HG02884 (cell line): ENCODE results near the gene SV2C.

Experiments used
- ATAC-seq: cut with Tn5 transposase; IDR thresholded peaks from one replicate; pipeline ENCODE4 v1.9.1; 2021; ENCODE audit warnings: mild to moderate bottlenecking, moderate library complexity; ENCODE audit not compliant: unreplicated experiment

Gene SV2C

DNA sequence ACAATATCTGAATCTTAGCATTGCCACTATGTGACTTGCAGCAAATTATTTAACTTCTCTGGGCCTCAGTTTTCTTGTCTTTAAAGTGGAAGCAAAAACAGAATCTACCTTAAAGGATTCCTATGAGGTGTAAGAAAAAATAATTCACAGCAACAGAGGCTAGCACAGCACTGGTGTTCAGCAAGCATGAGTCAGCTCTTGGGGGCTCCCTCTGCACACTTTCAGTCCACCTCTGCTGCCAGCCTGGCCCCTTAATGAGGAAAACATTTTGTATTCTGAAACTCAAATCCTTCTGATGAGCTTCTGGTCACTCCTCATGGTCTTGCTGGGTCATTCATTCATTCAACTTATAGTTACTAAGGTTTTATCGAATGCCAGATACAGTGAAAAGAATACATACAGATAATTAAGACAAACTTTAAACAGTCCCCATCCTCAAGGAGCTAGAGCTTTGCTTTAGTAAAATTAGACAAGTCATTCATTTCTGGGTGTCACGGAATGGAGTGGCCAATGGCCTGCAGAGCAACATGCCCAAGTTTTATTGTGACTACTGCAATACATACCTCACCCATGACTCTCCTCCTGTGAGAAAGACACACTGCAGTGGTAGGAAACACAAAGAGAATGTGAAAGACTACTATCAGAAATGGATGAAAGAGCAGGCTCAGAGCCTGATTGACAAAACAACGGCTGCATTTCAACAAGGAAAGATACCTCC, 293.1 kb downstream of the SV2C start:
- ATAC-seq = no peak

DNA sequence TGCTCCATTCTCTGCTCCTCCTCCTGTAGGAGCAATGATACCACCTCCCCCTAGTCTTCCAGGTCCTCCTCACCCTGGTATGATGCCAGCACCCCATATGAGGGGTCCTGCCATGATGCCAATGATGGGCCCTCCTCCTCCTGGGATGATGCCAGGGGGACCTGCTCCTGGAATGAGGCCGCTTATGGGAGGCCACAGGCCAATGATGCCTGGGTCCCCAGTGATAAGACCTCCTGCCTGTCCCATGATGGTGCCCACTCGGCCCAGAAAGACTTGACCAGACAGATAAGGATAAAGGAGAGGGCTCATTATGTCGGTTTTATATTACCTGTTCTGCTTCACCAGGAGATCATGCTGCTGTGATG, 293.7 kb downstream of the SV2C start:
- ATAC-seq = no peak

DNA sequence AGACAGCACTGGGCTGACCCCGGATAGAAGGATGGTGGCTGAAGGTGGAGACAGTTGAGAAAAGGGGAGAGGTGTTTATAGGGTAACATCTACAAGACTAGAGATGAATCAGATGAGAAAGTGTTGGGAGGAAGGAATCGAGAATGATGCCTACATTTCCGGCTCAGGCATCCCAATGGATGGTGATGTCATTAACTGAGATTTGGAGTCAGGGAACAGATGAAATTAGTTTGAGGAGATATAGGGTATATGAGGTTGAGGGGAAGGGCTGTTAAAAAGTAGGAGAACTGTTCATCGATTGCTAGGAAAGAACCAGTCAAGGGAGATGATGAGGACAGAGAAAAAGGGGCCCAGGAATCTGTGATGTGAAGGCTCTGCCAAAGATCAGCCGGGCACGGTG, 295.2 kb downstream of the SV2C start:
- ATAC-seq = no peak

DNA sequence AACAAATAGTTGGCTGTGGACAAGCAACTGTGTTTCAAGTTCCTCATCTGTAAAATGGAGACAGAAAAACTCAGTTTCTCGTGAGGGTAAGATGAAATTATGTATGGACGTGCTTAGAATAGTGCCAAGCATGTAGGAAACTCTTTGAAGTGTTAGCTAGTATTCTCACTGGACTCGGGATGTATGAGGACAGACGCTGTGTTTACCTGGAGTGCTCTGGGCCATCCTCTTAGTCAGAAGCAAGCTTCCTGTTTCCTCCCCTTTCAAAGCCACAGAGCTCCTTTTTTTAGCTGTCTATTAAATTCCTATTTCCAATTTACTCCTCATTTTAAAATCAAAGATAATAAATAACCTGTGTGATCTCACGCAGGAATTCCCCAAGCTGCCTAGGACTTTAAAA, 296.1 kb downstream of the SV2C start:
- ATAC-seq = no peak

DNA sequence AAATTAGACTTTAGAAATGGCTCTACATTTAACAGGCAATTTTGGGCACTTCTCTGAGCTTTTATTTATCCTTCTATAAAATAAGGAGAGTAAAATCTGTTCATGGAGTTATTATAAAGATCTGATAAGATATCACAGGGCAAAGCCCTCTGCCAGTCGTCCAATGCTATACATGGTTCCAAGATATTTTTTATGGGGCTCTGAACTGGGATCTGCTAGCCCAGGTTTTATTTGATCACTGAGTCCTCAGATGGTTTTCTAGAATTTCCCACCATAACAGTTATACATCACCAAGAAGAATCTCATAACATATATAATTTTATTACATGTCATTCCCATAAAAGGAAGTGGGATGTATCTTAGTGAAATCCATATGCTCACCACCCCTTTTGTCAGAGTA, 296.7 kb downstream of the SV2C start:
- no peak for ATAC-seq

DNA sequence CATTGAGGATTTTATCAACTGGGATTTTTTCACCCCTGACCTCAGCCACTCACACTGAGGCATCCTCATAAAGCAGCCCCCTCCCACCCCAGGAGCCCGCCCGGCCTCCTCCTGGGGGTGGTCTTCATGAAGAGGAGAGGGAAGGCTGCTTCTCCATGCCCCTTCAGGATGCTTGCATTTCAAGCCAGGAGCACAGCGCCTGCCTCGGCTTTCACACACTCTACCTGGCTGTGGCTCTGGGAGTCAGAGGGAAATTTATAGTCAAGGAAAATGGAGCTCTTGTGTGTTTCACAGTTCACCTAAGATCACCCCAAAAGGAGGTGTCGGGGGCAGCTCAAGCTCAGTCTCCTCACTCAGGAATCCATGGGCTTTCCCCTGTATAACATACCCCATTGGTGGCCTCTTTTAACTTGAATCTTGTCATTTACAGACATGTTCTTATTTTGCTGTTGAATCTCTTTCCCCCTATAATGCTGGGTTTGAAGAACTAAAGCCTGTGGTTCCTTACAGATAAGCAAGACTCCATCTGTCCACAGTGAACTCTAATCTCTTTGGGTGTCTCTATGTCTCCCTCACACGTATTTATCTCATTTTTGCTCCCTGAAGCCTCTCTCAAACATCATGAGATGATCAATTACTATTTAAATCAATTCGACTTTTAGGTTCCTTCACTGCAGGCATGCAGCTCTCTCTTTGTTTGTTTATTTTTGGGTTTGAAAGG, 297.3 kb downstream of the SV2C start:
- ATAC-seq = no peak

DNA sequence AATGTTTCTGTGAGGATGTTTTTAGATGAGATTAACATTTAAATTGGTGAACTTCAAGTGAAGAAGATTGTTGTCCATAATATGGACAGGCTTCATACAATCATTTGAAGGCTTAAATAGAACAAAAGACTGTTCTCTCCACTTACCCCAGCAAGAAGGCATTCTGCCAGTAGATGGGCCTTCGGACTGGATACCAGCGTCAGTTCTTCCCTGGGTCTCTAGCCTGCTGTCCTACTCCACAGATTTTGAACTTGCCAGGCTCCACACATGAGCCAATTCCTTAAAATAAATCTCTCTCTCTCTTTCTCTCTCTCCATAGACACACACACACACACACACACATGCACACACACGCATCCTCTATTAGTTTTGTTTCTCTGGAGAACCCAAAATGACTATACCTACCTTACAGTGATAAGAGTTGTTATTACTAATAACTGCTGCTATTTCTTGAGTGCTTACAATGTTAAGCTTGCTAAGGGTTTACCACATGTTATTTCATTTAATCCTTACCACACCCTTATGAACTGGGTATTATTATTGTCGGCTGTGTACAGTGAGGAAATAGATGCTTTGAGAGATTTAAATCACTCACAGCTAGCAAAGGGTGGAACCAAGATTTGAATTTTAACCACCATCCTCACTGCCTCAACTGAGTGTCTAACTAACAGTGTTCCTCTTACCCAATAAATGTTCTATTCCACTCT, 300.1 kb downstream of the SV2C start:
- ATAC-seq = no peak

DNA sequence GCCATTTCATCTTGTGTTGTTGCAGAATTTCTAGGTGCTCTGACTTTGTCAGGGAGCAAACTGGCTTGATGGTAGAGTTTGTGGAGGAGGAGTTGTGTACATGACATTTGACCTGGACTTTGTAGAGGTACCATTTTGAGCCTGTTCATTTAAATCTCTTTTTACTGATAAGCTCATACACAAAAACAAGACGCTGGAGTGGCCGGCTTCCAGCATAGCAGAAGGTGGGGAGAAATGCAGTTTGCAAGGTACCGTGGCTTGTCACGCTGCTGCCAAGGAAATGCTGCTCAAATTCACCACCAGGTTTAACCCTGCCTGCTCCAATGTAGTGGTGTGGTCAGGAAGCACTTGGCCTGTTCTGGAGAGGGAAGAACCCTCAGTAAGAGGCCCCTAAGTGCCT, 301.0 kb downstream of the SV2C start:
- no peak for ATAC-seq

DNA sequence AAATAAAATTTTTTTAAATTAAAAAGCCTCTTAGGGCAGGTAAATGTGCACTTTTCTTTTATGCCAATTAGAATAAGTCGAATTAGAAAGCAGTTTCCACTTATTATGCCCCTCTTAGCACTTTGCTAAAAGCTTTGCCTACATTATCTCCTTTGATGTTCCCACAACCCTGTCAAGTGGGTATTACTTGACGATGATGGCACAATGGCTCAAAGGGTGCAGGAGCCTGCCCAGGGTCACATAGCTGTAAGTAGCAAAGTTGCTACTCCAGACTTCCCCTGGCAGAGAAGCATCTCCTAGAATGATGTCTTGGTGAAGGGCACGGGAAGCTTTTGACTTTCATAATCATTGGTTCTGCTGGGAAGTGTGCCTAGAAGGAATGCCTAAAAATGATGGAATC, 301.5 kb downstream of the SV2C start:
- ATAC-seq = no peak

DNA sequence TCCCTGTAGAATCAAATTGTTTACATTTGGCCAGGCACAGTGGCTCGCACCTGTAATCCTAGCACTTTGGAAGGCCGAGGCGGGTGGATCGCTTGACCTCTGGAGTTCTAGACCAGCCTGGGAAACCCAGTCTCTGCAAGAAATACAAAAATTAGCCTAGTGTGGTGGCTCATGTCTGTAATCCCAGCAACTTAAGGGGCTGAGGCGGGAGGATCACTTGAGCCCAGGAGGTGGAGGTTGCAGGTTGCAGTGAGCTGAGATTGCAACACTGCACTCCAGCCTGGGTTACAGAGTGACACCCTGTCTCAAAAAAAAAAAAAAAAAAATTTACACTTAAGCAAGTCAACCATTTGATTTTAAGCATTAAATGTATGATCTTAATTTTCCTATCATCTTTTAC, 302.4 kb downstream of the SV2C start:
- ATAC-seq = no peak

DNA sequence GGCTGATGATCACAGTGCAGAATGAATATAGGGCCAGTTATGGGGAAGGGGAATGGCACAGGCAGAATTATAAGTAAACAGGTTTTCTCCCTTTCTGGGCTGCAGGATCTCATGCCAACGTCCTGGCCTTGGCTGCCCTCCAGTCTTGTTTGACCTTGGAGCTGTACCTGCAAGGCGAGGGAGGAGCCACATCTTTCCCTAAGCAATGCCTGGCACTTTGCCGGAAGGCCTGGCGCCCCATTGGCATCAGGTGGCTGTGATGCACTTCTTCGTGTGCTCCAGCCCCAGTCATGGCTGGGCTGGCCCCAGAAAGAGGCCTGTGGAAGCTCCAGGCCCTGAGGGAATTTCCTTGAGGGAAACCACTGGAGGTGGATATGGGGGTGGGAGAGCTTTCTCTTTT, 303.2 kb downstream of the SV2C start:
- ATAC-seq = no peak

DNA sequence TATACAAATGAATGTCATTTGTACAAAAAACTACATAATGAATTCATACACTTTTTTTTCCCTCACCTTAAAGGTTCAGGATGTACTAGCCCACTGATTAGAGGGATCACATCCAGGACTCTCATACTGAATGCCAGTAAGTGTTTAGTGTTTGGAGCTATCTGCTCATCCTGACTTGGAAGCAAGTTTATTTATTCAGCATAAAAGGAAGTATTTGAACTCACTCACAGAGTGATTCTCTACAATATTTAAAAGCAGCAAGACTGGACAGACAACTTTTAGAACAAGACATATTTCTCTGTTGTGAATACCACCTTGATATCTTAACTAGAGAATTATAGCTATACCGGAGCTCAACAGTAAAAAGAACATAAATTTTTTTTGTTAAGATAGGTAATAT, 305.1 kb downstream of the SV2C start:
- ATAC-seq = no peak

DNA sequence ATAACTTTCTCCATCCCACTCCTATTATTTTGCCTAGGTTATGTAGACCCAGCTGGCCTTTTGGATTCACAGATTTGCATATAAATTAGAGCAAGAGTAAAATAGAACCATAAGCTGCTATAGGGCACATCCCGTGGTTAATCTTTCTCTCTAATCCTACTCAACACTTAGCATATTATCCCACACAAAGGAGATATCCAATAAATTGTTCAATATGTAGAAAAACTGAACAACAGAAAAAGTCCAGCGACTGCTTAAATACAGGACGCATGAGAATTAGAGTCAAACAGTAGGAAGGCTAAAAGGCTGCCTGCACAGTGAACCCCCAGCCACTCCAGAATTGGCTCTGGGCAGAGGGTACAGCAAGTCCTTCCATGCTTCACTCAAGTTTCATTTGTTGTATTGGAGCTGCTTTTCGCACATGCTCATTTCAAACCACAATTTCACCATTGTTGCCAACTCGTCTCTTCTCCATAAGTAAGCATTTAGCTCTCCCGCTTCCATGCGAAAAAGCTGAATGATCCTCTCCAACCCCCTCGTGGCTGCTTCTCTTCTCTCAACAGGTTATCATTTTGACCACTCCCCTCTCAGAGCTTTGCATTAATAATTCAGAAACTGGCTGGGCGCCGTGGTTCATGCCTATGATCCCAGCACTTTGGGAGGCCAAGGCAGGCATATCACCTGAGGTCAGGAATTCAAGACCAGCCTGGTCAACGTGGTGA, 305.8 kb downstream of the SV2C start:
- no peak for ATAC-seq

DNA sequence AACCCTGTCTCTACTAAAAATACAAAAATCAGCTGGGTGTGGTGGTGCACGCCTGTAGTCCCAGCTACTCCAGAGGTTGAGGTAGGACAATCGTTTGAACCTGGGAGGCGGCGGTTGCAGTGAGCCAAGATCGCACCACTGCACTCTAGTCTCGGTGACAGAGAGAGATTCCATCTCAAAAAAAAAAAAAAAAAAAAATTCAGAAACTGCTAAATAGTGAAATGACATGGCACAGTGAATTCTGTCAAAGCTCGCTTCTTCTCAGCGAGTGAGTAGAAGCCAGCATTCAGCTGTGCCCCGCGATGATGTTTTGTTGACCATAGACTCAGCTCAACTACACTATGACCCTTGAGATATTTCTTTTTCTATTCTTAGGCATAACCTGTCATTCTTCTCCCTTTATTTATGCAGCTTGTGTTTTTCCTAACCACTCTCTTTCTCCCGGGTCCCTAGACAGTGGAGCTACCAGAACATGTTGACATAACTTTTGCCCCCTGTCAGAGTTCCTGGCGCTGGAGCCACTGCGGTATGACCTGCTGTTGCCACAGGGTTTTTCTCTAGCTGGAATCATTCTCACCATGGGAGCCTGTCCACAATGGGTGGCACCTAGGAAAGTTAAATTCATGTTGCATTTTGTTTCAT, 306.5 kb downstream of the SV2C start:
- no peak for ATAC-seq

DNA sequence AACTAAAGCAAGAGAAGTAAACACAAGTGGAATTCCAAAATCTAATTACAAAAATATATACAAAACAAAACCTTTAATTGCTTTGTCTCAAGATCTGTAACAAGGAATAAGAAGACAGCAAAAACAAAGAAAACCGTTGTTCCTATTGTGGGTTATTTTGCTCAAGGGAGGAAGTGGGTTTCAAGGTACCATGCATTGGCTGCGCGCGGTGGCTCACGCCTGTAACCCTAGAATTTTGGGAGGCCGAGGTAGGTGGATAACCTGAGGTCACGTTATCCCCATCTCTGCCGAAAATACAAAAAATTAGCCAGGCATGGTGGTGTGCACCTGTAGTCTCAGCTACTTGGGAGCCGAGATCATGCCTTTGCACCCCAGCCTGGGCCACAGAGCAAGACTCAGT, 307.8 kb downstream of the SV2C start:
- no peak for ATAC-seq

DNA sequence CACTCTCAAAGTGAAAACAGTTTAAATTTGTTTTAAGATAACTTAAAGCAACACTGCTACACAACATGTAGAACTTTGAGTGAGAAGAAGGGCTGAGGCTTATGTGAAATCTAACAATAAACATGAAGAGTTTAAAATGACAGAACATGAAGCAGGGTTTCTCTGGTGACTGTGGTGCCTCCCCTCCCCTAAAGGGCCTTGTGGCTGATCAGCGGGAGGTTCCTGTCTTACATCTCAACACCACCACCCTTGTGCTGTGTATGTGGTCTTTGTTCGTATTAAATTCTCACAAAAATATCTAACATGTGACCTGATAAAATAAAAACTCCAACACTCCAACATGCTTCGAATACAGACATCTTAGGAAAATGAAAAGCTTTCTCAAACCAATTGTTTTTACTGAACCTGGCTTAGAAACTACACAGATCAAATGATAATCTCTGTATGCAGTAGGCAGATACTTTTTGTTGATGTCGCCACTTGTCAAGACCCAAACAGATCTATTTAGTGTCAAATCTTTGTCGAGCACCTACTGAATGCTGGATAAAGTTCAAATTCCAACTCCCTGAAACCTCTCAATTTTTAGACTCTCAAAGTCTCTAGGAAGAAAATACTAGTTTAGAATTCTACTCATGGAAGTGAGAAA, 310.0 kb downstream of the SV2C start:
- ATAC-seq = no peak

DNA sequence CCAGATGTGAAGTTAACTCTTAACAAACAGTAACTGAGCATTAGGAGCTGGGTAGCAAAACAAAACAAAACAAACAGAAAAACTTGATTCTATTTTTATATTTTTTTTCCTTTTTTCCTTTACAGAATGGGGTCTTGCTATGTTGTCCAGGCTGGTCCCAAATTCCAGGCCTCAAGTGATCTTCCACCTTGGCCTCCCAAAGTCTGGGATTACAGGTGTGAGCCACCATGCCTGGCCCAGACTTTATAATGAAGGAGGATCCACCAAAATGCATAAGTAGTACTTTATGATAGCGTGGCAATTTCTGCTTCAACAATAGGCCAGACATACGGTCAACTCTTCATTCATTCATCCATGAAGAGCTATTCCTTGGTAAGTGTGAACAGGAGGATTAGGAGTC, 314.0 kb downstream of the SV2C start:
- no peak for ATAC-seq

DNA sequence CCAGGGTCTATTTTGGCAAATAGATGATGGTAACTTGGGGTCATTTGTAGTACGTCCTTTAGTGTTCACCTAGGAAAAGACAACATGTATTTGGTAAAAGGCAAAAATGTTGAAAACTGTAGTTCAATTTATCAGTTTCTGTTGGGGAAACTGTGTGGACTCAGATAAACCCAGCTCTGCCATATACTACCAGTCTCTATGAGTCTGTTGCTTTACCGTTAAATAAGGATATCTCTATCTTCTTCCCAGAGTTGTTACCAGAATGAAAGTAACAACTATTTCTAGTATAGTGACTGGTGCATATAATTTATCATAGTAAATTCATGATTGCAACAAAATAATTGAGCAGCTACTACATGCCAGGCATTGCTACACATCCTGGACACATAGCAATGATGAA, 316.1 kb downstream of the SV2C start:
- no peak for ATAC-seq

DNA sequence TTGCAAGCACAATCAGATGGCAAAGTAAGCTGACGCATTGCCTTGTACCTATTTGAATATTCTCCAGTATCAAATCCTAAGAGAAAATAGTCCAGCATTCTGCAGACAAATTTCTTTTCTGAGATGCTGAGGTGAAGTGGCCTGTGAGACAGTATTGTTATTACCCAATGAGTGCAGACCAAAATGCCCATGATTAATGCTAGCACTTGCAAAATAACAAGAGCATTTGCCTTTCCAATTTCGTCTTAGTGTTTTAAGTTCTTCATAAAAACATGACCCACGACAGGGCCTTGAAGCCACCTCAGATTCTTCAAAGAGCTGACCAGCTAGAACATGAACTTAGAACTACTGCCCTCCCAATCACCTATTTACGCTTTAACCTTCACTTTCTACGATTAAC, 317.3 kb downstream of the SV2C start:
- ATAC-seq = no peak

DNA sequence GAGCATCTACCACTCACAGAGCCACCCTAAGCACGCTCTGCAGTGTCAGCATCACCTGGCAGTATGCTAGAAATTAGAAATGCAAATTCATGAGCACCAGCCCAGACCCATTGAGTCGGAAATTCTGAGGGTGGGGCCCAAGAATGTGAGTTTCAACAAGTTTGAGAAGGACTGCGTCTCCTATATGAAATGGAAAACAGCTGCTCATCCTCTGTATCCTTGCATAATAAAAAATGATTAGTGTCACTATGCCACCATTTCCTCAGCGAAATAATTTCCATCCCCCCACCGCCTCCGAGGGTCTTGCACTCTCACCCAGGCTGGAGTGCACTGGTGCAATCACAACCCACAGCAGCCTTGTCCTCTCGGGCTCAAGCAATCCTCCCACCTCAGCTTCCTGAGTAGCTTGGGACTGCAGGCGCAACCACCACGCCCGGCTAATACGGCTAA, 318.6 kb downstream of the SV2C start:
- ATAC-seq = no peak
